BJ (cell line): ENCODE measurements around the gene GALNT13. TPM values are rescaled to one million over a fixed set of nuclear protein-coding genes. Genes with fewer than 3 reads are reported as not detected.

Experiments
- CTCF ChIA-PET: fragments of 350-600 bp; formaldehyde crosslinking; extraction: SDS; loops from one replicate; lab custom pipeline; 2021; ENCODE audit warnings: antibody characterized with exemption, inconsistent platforms; lab: Yijun Ruan, JAX
- POLR2A ChIA-PET: fragments of 300-600 bp; sonication (Branson Sonifier 250); formaldehyde crosslinking; extraction: SDS; loops from one replicate; lab custom pipeline; 2021; ENCODE audit warnings: antibody characterized with exemption; lab: Charles Lee
- DNase-seq: peaks from one replicate; pipeline ENCODE4 v3.0.0-alpha.2; 2011; ENCODE audit warnings: low read depth
- H3K27me3 ChIP-seq: 2 replicates; pipeline ENCODE4 v1.6.0; 2011; ENCODE audit warnings: low read length; ENCODE audit not compliant: control insufficient read depth, insufficient read depth
- H3K36me3 ChIP-seq: 2 replicates; pipeline ENCODE4 v1.5.1; 2011; ENCODE audit warnings: low read length; ENCODE audit not compliant: control insufficient read depth, insufficient read depth
- H3K4me3 ChIP-seq: 2 replicates; pipeline ENCODE4 v1.5.1; 2011; ENCODE audit warnings: low read depth, mild to moderate bottlenecking, control low read depth, low read length
- CTCF ChIP-seq: IDR thresholded peaks from 2 replicates; pipeline ENCODE4 v1.5.1; 2011; ENCODE audit warnings: low read depth, mild to moderate bottlenecking, control low read depth, inconsistent platforms, low read length, moderate library complexity; ENCODE audit not compliant: insufficient read depth
- polyA plus RNA-seq: library from polyadenylated mRNA; depleted of rRNA; stranded (reverse); fragments of >200 nt; gene quantifications from 2 replicates; pipeline ENCODE4 v1.2.3, GENCODE V29; 2011

Gene GALNT13
- polyA plus RNA-seq, 1 experiment = not detected

DNA sequence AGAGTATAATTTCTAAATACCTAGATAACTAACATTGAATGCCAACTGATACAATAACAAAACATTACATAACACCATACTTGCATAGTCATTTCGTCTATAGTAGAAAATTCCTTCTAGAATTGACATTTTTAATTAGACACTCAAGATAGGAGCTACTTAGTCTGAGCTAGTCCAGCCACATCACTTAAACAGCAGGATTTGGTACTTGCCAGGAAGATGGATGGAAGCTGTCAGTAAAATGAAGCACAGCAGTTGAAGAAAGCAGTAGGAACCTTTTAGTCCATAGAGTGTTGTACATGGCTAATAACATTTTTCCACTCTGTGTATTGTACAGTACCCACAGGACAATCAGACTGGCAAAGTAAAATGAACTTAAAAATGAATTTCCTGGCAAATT is 372.0 kb downstream of the GALNT13 start:
- Histone ChIP-seq H3K4me3 (no peak overlapping the region), H3K27me3 (no peaks in the 10 kb centered on the region), H3K36me3 (no peaks in the 10 kb centered on the region)
- TF ChIP-seq CTCF = no peak
- ChIA-PET POLR2A (no interaction called here), CTCF (no interaction called here)
- DNase-seq = no peak

DNA sequence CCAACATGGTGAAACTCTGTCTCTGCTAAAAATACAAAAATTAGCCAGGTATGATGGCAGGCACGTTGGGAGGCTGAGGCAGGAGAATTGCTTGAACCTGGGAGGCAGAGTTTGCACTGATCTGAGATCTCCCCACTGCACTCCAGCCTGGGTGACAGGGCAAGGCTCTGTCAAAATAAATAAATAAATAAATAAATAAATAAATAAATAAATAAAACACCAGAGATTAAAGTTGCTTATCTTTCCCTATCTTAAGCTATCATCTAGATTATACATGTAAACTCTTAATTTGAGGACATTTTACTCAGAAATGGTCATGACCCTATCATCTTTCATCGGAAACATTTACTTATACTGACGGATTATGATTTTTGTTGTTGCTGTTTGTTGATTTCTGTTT is 373.2 kb downstream of the GALNT13 start:
- no peak for DNase-seq
- no peak for TF ChIP-seq CTCF
- H3K4me3 ChIP-seq = no peak overlapping the region
- H3K36me3 ChIP-seq = no peaks in the 10 kb centered on the region
- ChIA-PET CTCF (no interaction called here), POLR2A (no interaction called here)
- H3K27me3 ChIP-seq = no peaks in the 10 kb centered on the region

GRCh38 chr2:154247503-154247902 is 375.8 kb downstream of the GALNT13 start:
- Histone ChIP-seq H3K27me3 (no peaks in the 10 kb centered on the region), H3K36me3 (no peaks in the 10 kb centered on the region), H3K4me3 (no peak overlapping the region)
- DNase-seq = no peak
- no peak for TF ChIP-seq CTCF
- CTCF ChIA-PET = no interaction called here
- POLR2A ChIA-PET = no interaction called here

DNA sequence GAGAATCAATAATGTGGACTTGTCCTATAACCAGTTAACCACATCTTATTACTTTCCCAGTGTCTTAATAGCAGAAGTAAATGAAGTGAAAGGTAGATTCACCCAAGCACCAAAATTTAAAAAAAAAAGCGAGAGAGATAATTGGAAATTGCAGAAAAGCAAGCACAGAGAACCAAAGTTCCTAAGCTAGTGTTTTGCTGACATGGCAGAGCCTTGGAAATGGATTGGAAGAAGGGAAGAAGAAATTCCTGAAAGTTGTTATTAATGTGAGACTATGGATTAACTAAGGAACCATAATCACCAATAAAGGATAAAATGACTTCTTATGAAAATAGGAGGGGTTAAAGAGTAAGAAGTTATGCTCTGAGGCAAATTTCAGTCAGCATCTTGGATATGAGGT is 384.4 kb downstream of the GALNT13 start:
- DNase-seq = no peak
- H3K27me3 ChIP-seq = no peaks in the 10 kb centered on the region
- no peak overlapping the region for H3K4me3 ChIP-seq
- no peaks in the 10 kb centered on the region for H3K36me3 ChIP-seq
- no peak for TF ChIP-seq CTCF
- POLR2A ChIA-PET = no interaction called here
- CTCF ChIA-PET = interaction anchor here (0.6 kb wide), 1 partner anchor 410 kb away, joined by 5 read pairs; no protein-coding TSS in a partner anchor

- Histone ChIP-seq H3K4me3 (no peak overlapping the region), H3K27me3 (no peaks in the 10 kb centered on the region), H3K36me3 (no peaks in the 10 kb centered on the region)
- no peak for TF ChIP-seq CTCF
- DNase-seq = no peak
- POLR2A ChIA-PET = no interaction called here
- CTCF ChIA-PET = no interaction called here
Observed at GRCh38 chr2:154259030-154259429, 387.3 kb downstream of the GALNT13 start.
